Heart right ventricle (tissue), 16 donors: ENCODE data around the gene SRI. TPM values are rescaled to one million over a fixed set of nuclear protein-coding genes. Genes with fewer than 3 reads are reported as not detected.

Source experiments
- ATAC-seq, 8 donors: fragments of 200-7000 bp; cut with Tn5 transposase; one replicate each; pipeline ENCODE4 v1.9.1; 2020; ENCODE audit warnings: mild to moderate bottlenecking in 8 of 8, moderate library complexity in 8 of 8, moderate number of reproducible peaks in 1 of 8
- DNase-seq, 2 donors: peaks; one replicate each; pipeline ENCODE4 v3.0.0-alpha.2; 2020
- H3K27ac ChIP-seq, 10 donors: fragments of 200-600 bp; sonication (generic) in 2 of 10; one replicate each; pipeline versions ENCODE4 v1.5.0 to v1.8.0; 2020 to 2022; ENCODE audit warnings: mild to moderate bottlenecking in 3 of 10
- H3K27me3 ChIP-seq, 7 donors: fragments of 200-600 bp; one replicate each; pipeline ENCODE4 v1.8.0; 2021 to 2022; ENCODE audit warnings: mild to moderate bottlenecking in 2 of 7
- H3K36me3 ChIP-seq, 9 donors: fragments of 200-600 bp; sonication (generic) in 1 of 9; one replicate each; pipeline versions ENCODE4 v1.5.0 to v1.8.0; 2020 to 2022; ENCODE audit warnings: mild to moderate bottlenecking in 2 of 9
- H3K4me1 ChIP-seq, 9 donors: fragments of 200-600 bp; sonication (generic) in 1 of 9; one replicate each; pipeline versions ENCODE4 v1.5.0 to v1.8.0; 2020 to 2022; ENCODE audit warnings: mild to moderate bottlenecking in 4 of 9
- H3K4me3 ChIP-seq, 10 donors: fragments of 200-600 bp; sonication (generic) in 2 of 10; one replicate each; pipeline versions ENCODE4 v1.5.0 to v1.8.0; 2020 to 2022; ENCODE audit warnings: mild to moderate bottlenecking in 7 of 10, moderate library complexity in 2 of 10
- H3K9me3 ChIP-seq, 11 donors: fragments of 200-600 bp in 10 of 11; sonication (generic) in 2 of 11; one replicate each; pipeline versions ENCODE4 v1.5.0 to v1.8.0; 2013 to 2022; ENCODE audit warnings: mild to moderate bottlenecking in 2 of 11, control low read depth in 1 of 11, moderate library complexity in 1 of 11
- CTCF ChIP-seq, 9 donors: fragments of 200-600 bp; sonication (generic) in 2 of 9; IDR thresholded peaks; one replicate each; pipeline versions ENCODE4 v1.5.0 to v1.8.0; 2021 to 2022; ENCODE audit warnings: antibody characterized with exemption in 9 of 9, mild to moderate bottlenecking in 5 of 9, moderate library complexity in 1 of 9
- WGBS, 2 donors: extraction: QIAGEN DNeasy Blood & Tissue Kit; methylation state at CpG; one replicate each; pipeline ENCODE4 v1.1.7; 2013; ENCODE audit warnings: inconsistent platforms in 1 of 2; 5-methylcytosine and 5-hydroxymethylcytosine counted together
- intact Hi-C, 10 donors: fragments of 100-400 bp; cut with DNase I; formaldehyde crosslinking; loops; one replicate each; pipeline versions ENCODE4 v1.11.1 to v1.14.2; 2022
- polyA plus RNA-seq, 2 donors: library from polyadenylated mRNA; stranded (reverse); fragments of 200-250 nt; gene quantifications; one replicate each; pipeline ENCODE4 v1.2.3, GENCODE V29; 2013
- total RNA-seq, 10 donors: library from RNA; stranded (reverse); fragmentation: NEBNext Ultra II Directional in 3 of 10; extraction: Animal tissue kit (Norgen Biotek cat#: 25700) in 3 of 10; gene quantifications; one replicate each; pipeline versions ENCODE4 v1.2.1 to v1.2.4, GENCODE V29; 2021 to 2023
- donor health status: Arrhythmogenic right ventricular cardiomyopathy.
- donor health status: ischemic (EF 13 %, LVEDD 7.1; RV severe dilation, severe dysfunction).
- donor health status: healthy with polysubstance abuse.
- donor health status: DM: no; HTN: yes; CAD: no.
- donor health status: DM: no; HTN: no; CAD: no.
- donor health status: ischemic (EF 25% LVEDD 6.9; RV normal size, moderate dysfunction).
- donor health status: ischemic (EF 25% LVEDD 5.7; RV mildly dilated, moderate dysfunction).
- donor health status: healthy.
- donor health status: DM: yes; HTN: yes; CAD: no.
- donor health status: Ischemic cardiomyopathy.
- donor health status: ischemic (EF 35%, LVEDD 5.7; RV mildly dilated, moderate dysfunction).
- donor health status: nonischemic (EF 11% LVEDD 7.7; RV severe dilation, severe dysfunction).
- donor health status: DM: yes; HTN: yes; CAD: no.
- donor health status: PGD.
- donor health status: ischemic (EF 29% LVEDD 5.4; RV normal size, mild dysfunction).
- donor health status: nonischemic (EF 23%, LVEDD 6.1; RV moderate dilation, normal function).

Gene SRI
- total and polyA plus RNA-seq, 12 donors = 28.7 to 82.4 (median 69.9) TPM

GRCh38 chr7:88256906-88257305, 37.1 kb upstream of the SRI start:
- no peak for ATAC-seq
- Histone ChIP-seq H3K27ac (no peak overlapping the region), H3K27me3 (no peaks in the 10 kb centered on the region), H3K9me3 (peaks cover 0 to 39% (median 23%) of the 10 kb centered on the region in 11 donors), H3K4me3 (no peak overlapping the region), H3K36me3 (no peaks in the 10 kb centered on the region), H3K4me1 (no peaks in the 10 kb centered on the region)
- TF ChIP-seq CTCF (IDR thresholded peaks at IDR 0.05) = no peak
- intact Hi-C loops = no loop called here
- no peak for DNase-seq

GRCh38 chr7:88254721-88255424, 35.0 kb upstream of the SRI start:
- no peaks in the 10 kb centered on the region for H3K4me1 ChIP-seq
- WGBS, 2 donors = 78 to 91% methylated on average over 2 of the region's 2 CpGs
- no peaks in the 10 kb centered on the region for H3K27me3 ChIP-seq
- peaks cover 0 to 40% (median 23%) of the 10 kb centered on the region in 11 donors for H3K9me3 ChIP-seq
- ATAC-seq = no peak
- no peak for TF ChIP-seq CTCF (IDR thresholded peaks at IDR 0.05)
- no peak overlapping the region for H3K27ac ChIP-seq
- intact Hi-C loops = no loop called here
- no peak overlapping the region for H3K4me3 ChIP-seq
- DNase-seq = no peak
- no peaks in the 10 kb centered on the region for H3K36me3 ChIP-seq

- no peaks in the 10 kb centered on the region for H3K27me3 ChIP-seq
- no peaks in the 10 kb centered on the region for H3K36me3 ChIP-seq
- no peak overlapping the region for H3K4me3 ChIP-seq
- DNase-seq = no peak
- peaks cover 0 to 40% (median 23%) of the 10 kb centered on the region in 11 donors for H3K9me3 ChIP-seq
- H3K4me1 ChIP-seq = no peaks in the 10 kb centered on the region
- no peak for ATAC-seq
- intact Hi-C loops = no loop called here
- no peak overlapping the region for H3K27ac ChIP-seq
- TF ChIP-seq CTCF (IDR thresholded peaks at IDR 0.05) = no peak
Measured at GRCh38 chr7:88253640-88254039, 33.8 kb upstream of the SRI start.

GRCh38 chr7:88244258-88244657, 24.4 kb upstream of the SRI start:
- Histone ChIP-seq H3K36me3 (no peaks in the 10 kb centered on the region), H3K9me3 (peaks cover 0 to 15% (median 0%) of the 10 kb centered on the region in 11 donors), H3K4me3 (no peak overlapping the region), H3K27ac (no peak overlapping the region), H3K4me1 (peaks cover 0 to 5% (median 2%) of the 10 kb centered on the region in 9 donors), H3K27me3 (no peaks in the 10 kb centered on the region)
- ATAC-seq = no peak
- no peak for TF ChIP-seq CTCF (IDR thresholded peaks at IDR 0.05)
- 91% methylated on average over 1 of the region's 1 CpG for WGBS, 2 donors
- intact Hi-C loops = loop anchor here in 3 of 10 donors (5.0 to 10.0 kb wide), 2 partner anchors 113 to 1381 kb away; no protein-coding TSS in a partner anchor
- no peak for DNase-seq
